ENCODE measurements around the gene SIAH3.

GRCh38 chr13:45828256-45828968 is 23.1 kb downstream of the SIAH3 start:
- no peak for TF ChIP-seq RAD21 (conservative IDR thresholded peaks at IDR 0.05)
- TF ChIP-seq POLR2AphosphoS5 (IDR thresholded peaks at IDR 0.05), result no peak
- no peak for TF ChIP-seq EZH2 (IDR thresholded peaks at IDR 0.05; ENCODE audit: borderline replicate concordance, insufficient read depth, low read length, poor library complexity, severe bottlenecking)
- TF ChIP-seq MXI1 (conservative IDR thresholded peaks at IDR 0.05; ENCODE audit: poor library complexity, severe bottlenecking), result no peak

All from neural cell (in vitro differentiated cells).